HG03159 (cell line): ENCODE results near the gene CALCOCO1.

Experiments used
- ATAC-seq: cut with Tn5 transposase; IDR thresholded peaks from one replicate; pipeline ENCODE4 v1.9.1; 2021; ENCODE audit warnings: mild to moderate bottlenecking, moderate library complexity; ENCODE audit not compliant: unreplicated experiment

CALCOCO1 gene

GRCh38 chr12:53670308-53670707, 56.9 kb downstream of the CALCOCO1 start:
- ATAC-seq, result no peak

GRCh38 chr12:53667080-53667479, 60.2 kb downstream of the CALCOCO1 start:
- no peak for ATAC-seq

GRCh38 chr12:53664936-53665335, 62.3 kb downstream of the CALCOCO1 start:
- no peak for ATAC-seq

GRCh38 chr12:53664191-53664590, 63.1 kb downstream of the CALCOCO1 start:
- no peak for ATAC-seq

- no peak for ATAC-seq
These were observed 67.2 kb downstream of the CALCOCO1 start for GRCh38 chr12:53660041-53660440.

GRCh38 chr12:53659571-53659981, 67.7 kb downstream of the CALCOCO1 start:
- no peak for ATAC-seq

- ATAC-seq, result no peak
These were observed 68.2 kb downstream of the CALCOCO1 start for GRCh38 chr12:53659011-53659551.
